ENCODE results near the gene ATP2C2. TPM values are rescaled to one million over a fixed set of nuclear protein-coding genes. Genes with fewer than 3 reads are reported as not detected.

The ATP2C2 gene
- total and polyA plus RNA-seq, 2 experiments from 2014 or later, result 2.1 TPM

- H2AFZ ChIP-seq, result no peak overlapping the region
- no peaks in the 10 kb centered on the region for H3F3A ChIP-seq (replicated peaks; ENCODE audit: low read depth)
- ATAC-seq (no peak), DNase-seq (ENCODE audit: low spot score) (no peak)
- no peaks in the 10 kb centered on the region for H3K27me3 ChIP-seq (ENCODE audit: insufficient read depth)
- no peak overlapping the region for H3K27ac ChIP-seq (ENCODE audit: low read depth)
- H4K20me1 ChIP-seq (replicated peaks; ENCODE audit: insufficient read depth), result no peaks in the 10 kb centered on the region
- no peak overlapping the region for H3K4me3 Mint-ChIP-seq
- no peak overlapping the region for H3K4me3 ChIP-seq
- H3K36me3 ChIP-seq (ENCODE audit: insufficient read depth), result peaks cover 16% of the 10 kb centered on the region; the same call in 1 of the 2 replicates
- H3K27me3 Mint-ChIP-seq (ENCODE audit: insufficient read depth, low read depth, poor library complexity), result peaks cover 5% of the 10 kb centered on the region
- H3K9me3 Mint-ChIP-seq, result peaks cover 22% of the 10 kb centered on the region
- H3K4me1 Mint-ChIP-seq, result peaks cover 4% of the 10 kb centered on the region; the same call in 1 of the 3 replicates
- H3K4me2 ChIP-seq, result no peak overlapping the region
- H3K79me2 ChIP-seq (replicated peaks; ENCODE audit: insufficient read depth), result no peaks in the 10 kb centered on the region
- TF ChIP-seq EZH2 (IDR thresholded peaks at IDR 0.05; ENCODE audit: low read depth, unreplicated experiment), result no peak
- no peak for TF ChIP-seq CREB1 (CRISPR knock-in tag; IDR thresholded peaks at IDR 0.05; ENCODE audit: low read depth)
- TF ChIP-seq ETS1 (IDR thresholded peaks at IDR 0.05), result no peak
- no peak for TF ChIP-seq ZNF331 (CRISPR knock-in tag; IDR thresholded peaks at IDR 0.05; ENCODE audit: low read depth)
- no peak for TF ChIP-seq EZH2phosphoT487 (IDR thresholded peaks at IDR 0.05; ENCODE audit: unreplicated experiment)
- no peak for TF ChIP-seq ZNF462 (CRISPR knock-in tag; IDR thresholded peaks at IDR 0.05)
- TF ChIP-seq REST (IDR thresholded peaks at IDR 0.05; ENCODE audit: unreplicated experiment), result no peak
- TF ChIP-seq CTCF (conservative IDR thresholded peaks at IDR 0.05; ENCODE audit: low read depth in 2 of 2), result no peak
- TF ChIP-seq STAT1 (IDR thresholded peaks at IDR 0.05; ENCODE audit: unreplicated experiment), result no peak
- no peak for TF ChIP-seq NANOG (IDR thresholded peaks at IDR 0.05; ENCODE audit: borderline replicate concordance)
- no peak for TF ChIP-seq POLR2AphosphoS5 (IDR thresholded peaks at IDR 0.05; ENCODE audit: low read depth)
- H3K9me2 ChIP-seq (ENCODE audit: insufficient read depth), result no peaks in the 10 kb centered on the region
- peaks cover 28% of the 10 kb centered on the region for H3K36me3 Mint-ChIP-seq (ENCODE audit: low read depth)
- no peak overlapping the region for H3K27ac Mint-ChIP-seq
- H3K4me1 ChIP-seq (ENCODE audit: insufficient read depth), result no peaks in the 10 kb centered on the region
Measured at GRCh38 chr16:84463221-84463620, 94.9 kb downstream of the ATP2C2 start.
